ENCODE measurements around the gene PRAMEF17.
"Not testable (repeated sequence)": the region's sequence is repeated elsewhere in the genome, so short reads cannot be mapped to it uniquely, and the experiment has no call there.

GRCh38 chr1:13395311-13395710, 5.9 kb downstream of the PRAMEF17 start:
- not testable (repeated sequence) for TF ChIP-seq POLR2AphosphoS5, CTCF, POLR2A (IDR thresholded peaks at IDR 0.05)
